Astrocyte of the hippocampus (primary cell): ENCODE results near the gene ENDOG.
A peak's percentile ranks its signal among the peaks of the same experiment; 100 is the strongest.
"Not testable (repeated sequence)": the region's sequence is repeated elsewhere in the genome, so short reads cannot be mapped to it uniquely, and the experiment has no call there.

Source experiments
- DNase-seq: peaks from one replicate; pipeline ENCODE4 v3.0.0; 2011; ENCODE audit warnings: low read depth, low spot score

ENDOG gene

GRCh38 chr9:128818099-128818838, at the start of gene ENDOG:
ENDOG (plus strand) TSS chr9:128818500; CDS start chr9:128818685, 185 bp downstream.
- peak; percentile 99 for DNase-seq

DNA sequence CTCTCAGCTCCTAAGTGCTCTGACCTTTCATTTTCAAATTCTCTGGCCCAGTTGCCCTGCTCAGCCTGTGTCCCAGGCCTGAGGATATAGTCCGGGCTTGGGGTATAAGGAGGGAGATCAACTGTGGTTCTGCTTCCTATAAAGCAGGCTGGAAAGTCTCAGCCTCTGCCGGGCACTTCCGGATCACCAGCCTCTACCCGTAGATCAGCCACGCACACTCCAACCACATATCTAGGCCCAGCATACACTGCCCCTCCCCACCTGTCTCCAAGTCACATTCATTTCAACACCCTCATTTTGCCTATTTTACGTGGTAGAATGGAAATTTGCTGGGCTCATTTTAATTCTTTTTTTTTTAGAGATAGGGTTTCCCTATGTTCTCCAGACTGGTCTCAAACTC, 49.7 kb upstream of the ENDOG start:
- DNase-seq, result no peak

- DNase-seq, result no peak
Observed at GRCh38 chr9:128770286-128771030, 47.8 kb upstream of the ENDOG start.

DNA sequence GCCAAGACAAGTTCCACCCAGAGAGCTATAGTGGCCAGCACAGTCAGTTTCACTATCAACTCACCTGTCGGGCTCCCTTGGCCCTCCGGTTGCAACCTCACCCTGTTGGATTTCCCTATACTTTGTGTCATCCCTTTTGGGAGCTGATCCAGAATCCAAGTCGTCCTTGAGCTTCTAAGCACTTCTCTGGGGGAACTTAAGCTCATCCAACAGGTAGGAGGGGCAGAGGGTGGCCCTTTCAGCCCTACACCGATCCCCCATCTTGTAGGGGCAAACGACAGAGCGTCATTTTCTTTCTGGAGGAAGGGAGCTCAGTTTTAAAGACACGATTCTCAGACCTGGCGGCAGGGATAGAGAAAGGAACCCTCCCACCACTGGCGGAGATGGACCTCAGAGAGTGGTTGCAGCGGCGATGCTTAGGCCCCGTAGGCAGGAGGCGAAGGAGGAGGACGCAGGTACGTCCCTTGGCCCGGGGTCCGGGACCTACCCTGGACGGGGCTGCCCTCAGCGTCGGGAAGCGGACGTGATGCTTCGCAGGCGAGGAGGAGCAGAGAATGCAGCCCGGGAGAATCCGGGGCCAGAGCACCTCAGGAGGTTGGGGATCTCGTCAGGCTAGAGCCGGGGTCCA, 47.1 kb upstream of the ENDOG start:
- peak; percentile 55 for DNase-seq

DNA sequence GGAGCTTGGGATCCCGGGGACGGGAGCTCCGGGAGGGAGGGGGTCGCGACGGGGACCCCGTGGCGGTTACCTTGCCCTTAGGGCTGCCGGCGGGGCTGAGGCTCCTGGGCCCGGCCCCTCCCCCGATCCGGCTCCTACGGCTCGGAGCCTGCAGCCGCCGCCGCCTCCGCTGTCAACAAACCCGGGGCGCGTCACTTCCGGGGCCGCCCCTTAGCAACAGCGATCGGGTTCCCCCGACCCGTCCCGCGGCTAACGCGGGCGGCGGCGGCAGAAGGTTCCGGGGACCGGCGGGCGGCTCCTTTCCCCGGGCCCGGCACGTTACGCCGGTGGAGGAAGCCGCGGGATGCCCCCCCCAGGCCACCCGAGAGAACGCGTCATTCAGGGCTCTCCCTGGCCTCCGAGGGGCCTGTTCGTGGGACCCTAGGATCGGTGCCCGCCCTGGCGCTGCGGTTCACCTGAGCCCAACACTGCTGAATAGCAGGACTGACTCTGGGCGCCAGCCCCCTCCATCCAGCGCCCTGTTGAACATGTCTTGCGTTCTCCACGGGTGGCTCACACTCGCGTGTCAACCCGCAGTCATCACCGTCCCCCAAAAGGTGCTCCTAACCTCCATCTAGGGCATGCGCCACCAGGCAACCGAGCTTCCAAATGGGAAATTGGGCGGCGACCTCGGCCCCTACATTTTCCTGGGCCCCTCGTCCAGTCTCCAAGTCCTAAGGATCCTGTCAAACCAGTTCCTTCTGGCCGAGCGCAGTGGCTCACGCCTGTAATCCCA, 46.4 kb upstream of the ENDOG start, which contains the start of gene ZER1:
TSS of gene ZER1 (minus strand) at position 183 of the 775 bp plus-strand sequence. CDS start 16,362 bp downstream, outside the sequence.
- peak; percentile 97 for DNase-seq

- DNase-seq, result no peak
Observed at GRCh38 chr9:128773049-128773448, 45.3 kb upstream of the ENDOG start.

DNA sequence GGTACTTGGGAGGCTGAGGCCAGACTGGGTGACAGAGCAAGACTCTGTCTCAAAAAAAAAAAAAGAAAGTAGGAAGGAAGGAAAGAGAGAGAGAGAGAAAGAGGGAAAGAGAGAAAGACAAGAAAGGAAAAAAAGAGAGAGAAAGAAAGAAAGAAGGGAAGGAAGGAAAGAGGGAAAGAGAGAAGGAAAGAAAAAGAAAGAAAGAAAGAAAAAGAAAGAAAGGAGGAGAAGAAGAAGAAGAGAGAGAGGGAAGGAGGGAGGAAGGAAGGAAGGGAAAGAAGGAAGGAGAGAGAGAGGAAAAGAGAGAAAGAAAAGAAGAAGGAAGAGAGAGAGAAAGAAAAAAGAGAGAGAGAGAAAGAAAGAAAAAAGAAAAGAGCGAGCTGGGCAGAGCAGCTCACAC, 43.5 kb upstream of the ENDOG start:
- no peak for DNase-seq

- DNase-seq, result not testable (repeated sequence)
Observed at GRCh38 chr9:128780093-128780492, 38.2 kb upstream of the ENDOG start.

GRCh38 chr9:128781187-128782070, 36.9 kb upstream of the ENDOG start:
- no peak for DNase-seq

DNA sequence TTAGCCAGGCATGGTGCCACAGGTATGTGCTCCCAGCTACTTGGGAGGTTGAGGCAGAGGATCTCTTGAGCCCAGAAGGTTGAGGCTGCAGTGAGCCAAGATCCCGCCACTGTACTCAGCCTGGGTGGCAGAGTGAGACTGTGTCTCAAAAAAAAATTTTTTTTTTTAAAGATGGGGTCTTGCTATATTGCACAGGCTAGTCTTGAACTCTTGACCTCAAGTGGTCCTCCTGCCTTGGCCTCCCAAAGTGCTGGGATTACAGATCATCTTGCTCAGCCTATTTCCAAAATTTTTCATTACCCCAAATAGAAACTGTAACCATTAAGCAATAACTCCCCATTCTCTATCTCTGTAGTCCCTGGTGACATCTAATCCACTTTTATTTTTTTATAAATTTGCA, 35.6 kb upstream of the ENDOG start:
- no peak for DNase-seq

DNA sequence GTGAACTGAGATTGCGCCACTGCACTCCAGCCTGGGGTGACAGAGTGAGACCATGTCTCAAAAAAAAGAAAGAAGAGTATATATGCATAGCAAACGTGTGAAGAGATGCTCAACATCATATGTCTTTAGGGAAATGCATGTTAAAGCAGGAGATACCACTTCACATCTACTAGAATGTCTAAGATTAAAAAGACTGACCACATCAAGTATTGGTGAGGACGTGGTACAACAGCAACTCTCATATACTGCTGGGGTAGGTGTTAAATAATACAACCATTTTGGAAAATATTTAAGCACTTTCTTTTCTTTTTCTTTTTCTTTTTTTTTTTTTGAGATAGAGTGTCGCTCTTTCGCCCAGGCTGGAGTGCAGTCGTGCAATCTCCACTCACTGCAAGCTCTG, 32.9 kb upstream of the ENDOG start:
- no peak for DNase-seq

DNA sequence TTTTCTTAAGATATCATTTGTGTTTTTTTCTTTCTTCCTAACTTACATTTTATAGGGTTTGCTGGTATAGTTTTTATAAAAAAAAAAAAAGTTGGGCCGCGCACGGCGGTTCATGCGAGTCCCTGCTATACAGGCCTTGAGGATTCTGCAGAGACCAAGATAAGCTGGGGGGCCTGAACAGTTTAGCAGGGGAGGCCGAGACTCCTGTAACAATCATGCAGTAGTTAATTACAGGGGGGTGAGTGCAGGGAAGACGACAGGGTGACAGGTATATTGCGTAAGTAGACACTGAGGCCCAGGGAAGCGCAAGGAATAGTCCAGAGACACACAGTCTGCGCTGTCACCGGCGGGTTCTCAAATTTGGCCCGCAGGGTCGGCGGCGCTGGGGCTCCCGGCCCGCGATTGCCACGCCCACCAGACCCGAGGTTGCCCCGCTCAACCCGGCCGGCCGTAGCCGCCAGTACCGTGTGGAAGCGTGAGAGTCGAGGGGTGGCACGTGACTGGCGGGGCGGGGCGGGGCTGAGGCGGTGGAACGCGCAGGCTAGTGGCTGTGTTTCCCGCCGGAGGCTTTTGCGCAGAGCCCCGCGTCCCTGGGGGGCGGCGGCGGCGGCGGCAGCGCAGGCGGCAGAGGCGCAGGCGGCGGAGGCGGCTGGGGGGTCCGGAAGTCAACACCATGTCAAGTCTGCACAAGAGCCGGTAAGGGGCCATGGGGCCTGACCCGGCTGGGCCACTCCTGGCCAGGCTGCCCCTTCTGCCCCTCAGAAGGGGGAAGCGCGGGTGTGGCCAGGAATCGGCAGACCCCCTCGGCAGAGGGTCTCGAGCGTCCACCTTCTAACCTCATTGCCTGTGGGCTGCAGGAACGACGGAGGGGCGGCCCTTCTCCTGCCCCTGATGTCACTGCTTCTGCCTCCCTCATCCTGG, 31.4 kb upstream of the ENDOG start, which contains the start of gene TBC1D13:
TSS of gene TBC1D13 (plus strand) at position 573 of the 921 bp plus-strand sequence. CDS start at position 674, 101 bp downstream.
- peak; percentile 93 for DNase-seq

DNA sequence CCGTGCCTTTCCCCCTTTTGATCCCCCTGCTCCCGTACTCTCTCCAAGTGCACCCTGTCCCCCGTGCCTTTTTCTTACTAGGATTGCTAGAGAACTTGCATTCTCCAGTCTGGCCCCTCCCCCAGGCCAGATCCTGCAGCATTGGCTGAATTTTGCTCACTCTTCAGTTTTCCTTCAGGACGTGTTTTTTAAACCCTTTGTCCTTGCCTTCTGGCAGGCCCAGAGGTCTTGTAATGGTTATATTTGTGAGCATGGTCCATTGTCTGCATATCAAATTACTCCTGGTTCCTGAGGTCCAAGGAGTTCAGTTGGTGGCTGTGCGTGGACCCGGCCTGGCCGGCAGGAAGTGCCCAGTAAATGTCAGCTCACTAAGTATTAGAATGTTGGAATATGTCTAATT, 30.6 kb upstream of the ENDOG start:
- DNase-seq, result peak; percentile 22

DNA sequence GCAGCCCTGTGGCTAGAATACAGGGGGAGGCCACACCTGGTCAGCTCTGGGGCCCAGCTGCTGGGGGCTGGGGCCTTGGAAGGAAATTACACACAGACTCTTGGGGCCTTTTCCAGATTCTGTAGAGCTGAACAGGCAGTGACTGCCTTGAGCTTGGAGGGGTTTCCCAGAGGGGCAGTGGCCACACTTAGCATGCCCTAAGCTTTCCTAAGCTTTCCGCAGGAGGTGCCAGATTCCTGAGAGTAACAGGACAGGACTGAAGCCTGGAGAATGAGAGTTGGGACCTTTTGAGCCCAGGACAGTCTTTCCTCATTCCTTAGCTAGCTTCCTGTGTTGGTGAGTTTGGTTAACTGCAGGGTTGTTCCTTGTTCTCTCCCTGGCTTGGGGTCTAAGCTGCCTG, 29.9 kb upstream of the ENDOG start:
- DNase-seq, result no peak

- no peak for DNase-seq
Observed at GRCh38 chr9:128790536-128790935, 27.8 kb upstream of the ENDOG start.

DNA sequence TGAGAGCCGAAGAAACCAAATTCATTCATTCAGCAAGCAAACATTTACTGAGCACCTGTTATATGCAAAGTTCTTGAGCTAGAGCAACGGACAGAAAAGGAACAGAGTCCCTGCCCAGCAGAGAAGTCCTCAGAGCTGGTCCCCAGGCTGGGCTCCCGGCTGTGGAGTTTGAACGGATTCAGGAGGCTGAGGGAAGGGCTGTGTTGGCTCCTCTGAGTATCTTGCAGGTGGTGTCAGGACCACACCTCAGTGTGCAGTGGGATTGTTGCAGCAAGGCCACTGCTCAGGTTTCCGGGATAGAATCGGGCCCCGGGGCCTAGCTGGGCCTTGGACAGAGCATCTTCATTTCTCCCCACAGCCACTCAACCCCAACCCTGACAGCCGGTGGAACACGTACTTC, 26.2 kb upstream of the ENDOG start:
- DNase-seq, result no peak

- no peak for DNase-seq
Observed at GRCh38 chr9:128792978-128793686, 25.2 kb upstream of the ENDOG start.

DNA sequence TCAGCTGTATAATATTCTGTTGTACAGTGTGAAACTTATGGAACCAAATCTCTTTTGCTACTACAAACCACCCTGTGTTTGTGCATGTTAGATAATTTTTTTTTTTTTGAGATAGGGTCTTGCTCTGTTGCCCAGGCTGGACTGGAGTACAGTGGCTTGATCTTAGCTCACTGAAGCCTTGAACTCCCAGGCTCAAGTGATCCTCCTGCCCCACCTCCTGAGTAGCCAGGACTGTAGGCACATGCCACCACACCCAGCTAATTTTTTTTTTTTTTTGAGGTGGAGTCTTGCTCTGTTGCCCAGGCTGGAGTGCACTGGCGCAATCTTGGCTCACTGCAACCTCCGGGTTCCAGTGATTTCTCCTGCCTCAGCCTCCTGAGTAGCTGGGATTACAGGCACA, 23.3 kb upstream of the ENDOG start:
- not testable (repeated sequence) for DNase-seq

GRCh38 chr9:128798896-128799295, 19.4 kb upstream of the ENDOG start:
- no peak for DNase-seq
